RCC 7860 (cell line): ENCODE results near the gene SLC39A8.
"Not testable (repeated sequence)": the region's sequence is repeated elsewhere in the genome, so short reads cannot be mapped to it uniquely, and the experiment has no call there.

Experiments
- DNase-seq: peaks from one replicate; pipeline ENCODE4 v3.0.0-alpha.2; 2015; ENCODE audit warnings: low spot score
- FAIRE-seq: peaks from 2 replicates; lab custom pipeline; 2012; peaks lifted over from hg19 to GRCh38; lab: Jason Lieb, UNC

The SLC39A8 gene

GRCh38 chr4:102244878-102245535, 100.3 kb downstream of the SLC39A8 start:
- no peak for DNase-seq
- FAIRE-seq: no peak

DNA sequence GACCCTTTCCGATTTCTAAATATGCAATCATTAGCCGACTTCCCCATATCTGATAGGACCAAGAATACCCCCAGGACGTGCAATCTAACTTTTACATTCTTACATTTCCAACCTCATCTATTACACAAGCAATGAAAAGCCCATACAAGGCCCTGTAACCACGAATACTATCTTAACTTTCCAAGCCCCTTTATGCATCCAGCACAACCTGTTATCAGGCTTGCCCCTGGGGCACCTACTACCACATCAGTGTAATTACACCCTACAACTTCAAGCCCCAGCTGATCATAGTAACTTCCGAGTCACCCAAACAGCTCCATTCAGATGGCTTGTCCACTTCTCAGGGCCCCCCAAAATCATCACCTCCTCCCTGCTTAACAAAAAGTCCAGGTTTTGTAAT, 102.0 kb downstream of the SLC39A8 start:
- not testable (repeated sequence) for FAIRE-seq, DNase-seq

DNA sequence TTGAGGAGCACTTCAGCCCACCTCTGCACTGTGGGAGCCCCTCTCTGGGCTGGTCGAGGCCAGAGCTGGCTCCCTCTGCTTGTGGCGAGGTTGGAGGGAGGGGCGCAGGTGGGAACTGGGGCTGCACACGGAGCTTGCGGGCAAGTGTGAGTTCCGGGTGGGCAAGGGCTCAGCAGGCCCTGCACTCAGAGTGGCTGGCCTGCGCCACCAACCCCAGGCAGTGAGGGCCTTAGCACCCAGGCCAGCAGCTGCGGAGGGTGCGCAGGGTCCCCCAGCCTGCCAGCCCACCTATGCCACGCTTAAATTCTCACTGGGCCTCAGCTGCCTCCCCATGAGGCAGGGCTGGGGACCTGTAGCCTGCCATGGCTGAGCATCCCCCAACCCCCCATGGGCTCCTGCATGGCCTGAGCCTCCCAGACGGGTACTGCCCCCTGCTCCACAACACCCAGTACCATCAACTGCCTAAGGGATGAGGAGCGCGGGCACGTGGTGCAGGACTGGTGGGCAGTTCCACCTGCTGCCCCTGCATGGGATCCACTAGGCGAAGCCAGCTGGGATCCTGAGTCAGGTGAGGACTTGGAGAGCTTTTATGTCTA, 110.9 kb downstream of the SLC39A8 start:
- no peak for DNase-seq
- FAIRE-seq: no peak

GRCh38 chr4:102230194-102230593, 115.1 kb downstream of the SLC39A8 start:
- DNase-seq: no peak
- no peak for FAIRE-seq

DNA sequence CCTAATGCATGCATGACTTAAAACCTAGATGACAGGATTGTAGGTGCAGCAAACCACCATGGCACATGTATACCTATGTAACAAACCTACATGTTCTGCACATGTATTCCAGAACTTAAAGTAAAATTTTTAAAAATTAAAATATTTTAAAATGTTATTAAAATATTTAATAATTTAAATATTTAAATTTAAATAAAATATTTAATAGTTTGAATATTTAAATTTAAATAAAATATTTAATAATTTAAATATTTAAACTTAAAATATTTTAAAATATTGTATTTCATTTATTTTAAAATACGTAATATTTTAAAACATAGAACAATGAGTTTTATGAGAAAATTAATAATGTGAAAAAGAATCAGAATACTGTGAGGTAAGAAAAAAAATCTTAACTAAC, 117.9 kb downstream of the SLC39A8 start:
- peak; percentile 92 for FAIRE-seq

DNA sequence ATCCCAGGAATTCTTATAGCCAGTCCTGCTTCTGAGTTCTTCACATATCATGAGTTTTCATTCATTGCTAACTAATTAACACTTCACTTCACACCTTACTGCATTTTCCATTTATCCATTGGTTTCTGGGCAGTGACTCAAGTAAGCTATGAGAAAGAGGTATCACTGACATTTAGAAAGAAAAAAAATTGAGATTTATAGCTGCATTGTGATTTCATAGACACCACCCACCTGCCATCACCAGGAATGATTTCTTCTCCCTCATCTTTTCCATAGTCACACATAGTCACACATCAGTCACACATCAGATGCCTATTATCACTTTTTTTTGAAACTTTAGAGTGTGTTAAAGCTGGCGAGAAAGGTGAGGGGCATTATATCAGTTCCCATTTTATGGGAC, 121.8 kb downstream of the SLC39A8 start:
- no peak for DNase-seq
- FAIRE-seq: no peak

More for the DNA sequence above, 117.9 kb downstream of the SLC39A8 start:
- no peak for DNase-seq

GRCh38 chr4:102222838-102223409, 122.4 kb downstream of the SLC39A8 start:
- no peak for FAIRE-seq
- no peak for DNase-seq

GRCh38 chr4:102219129-102219528, 126.2 kb downstream of the SLC39A8 start:
- FAIRE-seq (no peak), DNase-seq (no peak)

- no peak for FAIRE-seq
- DNase-seq: no peak
These were observed 126.6 kb downstream of the SLC39A8 start for GRCh38 chr4:102218656-102219055.

GRCh38 chr4:102217775-102218355, 127.4 kb downstream of the SLC39A8 start:
- DNase-seq (no peak), FAIRE-seq (no peak)

DNA sequence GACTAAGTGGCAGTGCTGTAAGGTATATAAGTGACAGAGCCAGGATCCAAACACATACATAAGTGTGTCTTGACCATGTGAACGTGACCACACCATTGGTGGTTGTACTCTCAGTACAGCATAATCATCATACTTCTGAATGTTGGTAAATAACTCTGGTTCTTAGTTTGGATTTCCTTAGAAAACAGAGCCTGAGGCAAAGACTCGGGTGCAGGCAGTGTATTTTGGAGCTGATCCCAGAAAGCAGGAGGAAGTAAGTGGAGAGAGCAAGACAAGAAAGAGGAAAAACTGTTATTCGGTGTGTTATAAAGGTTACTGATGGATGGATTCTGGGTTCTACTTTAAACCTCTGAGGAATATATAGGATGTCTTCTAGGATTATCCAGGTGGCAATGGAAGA, 127.9 kb downstream of the SLC39A8 start:
- FAIRE-seq (no peak), DNase-seq (no peak)

GRCh38 chr4:102216666-102217065, 128.6 kb downstream of the SLC39A8 start:
- FAIRE-seq (no peak), DNase-seq (no peak)

GRCh38 chr4:102213031-102213430, 132.3 kb downstream of the SLC39A8 start:
- FAIRE-seq (no peak), DNase-seq (no peak)
